ENCODE data around the gene LRRC9. TPM values are rescaled to one million over a fixed set of nuclear protein-coding genes. Genes with fewer than 3 reads are reported as not detected.

Gene LRRC9
- total RNA-seq, 1 experiment from 2014 or later, result not detected

- BruUV-seq (replicated peaks), result no TSS peak
- Histone ChIP-seq H3K27me3 (ENCODE audit: insufficient read depth, low read depth) (no peaks in the 10 kb centered on the region), H3K4me3 (no peak overlapping the region), H3K9me2 (ENCODE audit: insufficient read depth) (no peaks in the 10 kb centered on the region), H3K9me3 (ENCODE audit: insufficient read depth, low read depth) (no peaks in the 10 kb centered on the region), H2AFZ (no peak overlapping the region), H3K36me3 (ENCODE audit: low read depth) (no peaks in the 10 kb centered on the region), H3F3A (ENCODE audit: insufficient read depth, low read depth) (no peaks in the 10 kb centered on the region), H3K27ac (no peak overlapping the region), H3K4me1 (replicated peaks; ENCODE audit: insufficient read depth) (no peaks in the 10 kb centered on the region), H4K20me1 (ENCODE audit: insufficient read depth) (no peaks in the 10 kb centered on the region), H3K79me2 (ENCODE audit: low read depth) (peaks cover 67% of the 10 kb centered on the region), H3K4me2 (no peak overlapping the region)
- ChIA-PET CTCF (no interaction called here), POLR2A (ENCODE audit: unreplicated experiment) (no interaction called here)
- DNase-seq, result no peak
- intact Hi-C loops (cut with micrococcal nuclease; ENCODE audit: unreplicated experiment), result no loop called here
- TF ChIP-seq, protein P1, sequence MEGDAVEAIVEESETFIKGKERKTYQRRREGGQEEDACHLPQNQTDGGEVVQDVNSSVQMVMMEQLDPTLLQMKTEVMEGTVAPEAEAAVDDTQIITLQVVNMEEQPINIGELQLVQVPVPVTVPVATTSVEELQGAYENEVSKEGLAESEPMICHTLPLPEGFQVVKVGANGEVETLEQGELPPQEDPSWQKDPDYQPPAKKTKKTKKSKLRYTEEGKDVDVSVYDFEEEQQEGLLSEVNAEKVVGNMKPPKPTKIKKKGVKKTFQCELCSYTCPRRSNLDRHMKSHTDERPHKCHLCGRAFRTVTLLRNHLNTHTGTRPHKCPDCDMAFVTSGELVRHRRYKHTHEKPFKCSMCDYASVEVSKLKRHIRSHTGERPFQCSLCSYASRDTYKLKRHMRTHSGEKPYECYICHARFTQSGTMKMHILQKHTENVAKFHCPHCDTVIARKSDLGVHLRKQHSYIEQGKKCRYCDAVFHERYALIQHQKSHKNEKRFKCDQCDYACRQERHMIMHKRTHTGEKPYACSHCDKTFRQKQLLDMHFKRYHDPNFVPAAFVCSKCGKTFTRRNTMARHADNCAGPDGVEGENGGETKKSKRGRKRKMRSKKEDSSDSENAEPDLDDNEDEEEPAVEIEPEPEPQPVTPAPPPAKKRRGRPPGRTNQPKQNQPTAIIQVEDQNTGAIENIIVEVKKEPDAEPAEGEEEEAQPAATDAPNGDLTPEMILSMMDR (conservative IDR thresholded peaks at IDR 0.05), result no peak
- no peak for TF ChIP-seq EZH2 (IDR thresholded peaks at IDR 0.05; ENCODE audit: low read depth)
Observed at GRCh38 chr14:60101786-60102185, 181.8 kb downstream of the LRRC9 start.

DNA sequence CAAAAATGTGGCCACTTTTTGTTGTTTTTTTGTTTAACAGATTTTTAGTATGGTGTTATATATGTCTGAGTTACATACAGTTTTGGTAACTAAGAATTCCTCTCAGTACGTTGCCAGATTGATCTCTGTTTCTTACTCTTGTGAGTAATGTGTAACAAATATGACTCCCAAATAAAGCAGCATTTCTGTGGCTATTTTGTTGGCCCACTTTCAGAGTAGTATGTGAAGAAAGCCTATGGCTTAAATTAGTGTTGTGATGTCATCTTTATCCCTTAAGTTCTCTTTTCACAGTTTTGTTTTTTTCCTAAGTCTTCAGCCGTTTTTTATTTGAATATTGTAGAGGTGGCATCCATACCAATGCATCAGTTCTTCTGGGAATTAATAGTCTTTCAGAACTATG, 182.4 kb downstream of the LRRC9 start:
- intact Hi-C loops (cut with micrococcal nuclease; ENCODE audit: unreplicated experiment), result no loop called here

GRCh38 chr14:60106339-60106738, 186.4 kb downstream of the LRRC9 start:
- POLR2A ChIA-PET (ENCODE audit: unreplicated experiment), result no interaction called here
- Histone ChIP-seq H3F3A (ENCODE audit: insufficient read depth, low read depth) (no peaks in the 10 kb centered on the region), H3K27me3 (ENCODE audit: insufficient read depth, low read depth) (no peaks in the 10 kb centered on the region), H3K36me3 (ENCODE audit: low read depth) (peaks cover 9% of the 10 kb centered on the region), H2AFZ (no peak overlapping the region), H3K27ac (no peak overlapping the region), H3K9me2 (ENCODE audit: insufficient read depth) (no peaks in the 10 kb centered on the region), H3K79me2 (ENCODE audit: low read depth) (peaks cover 32% of the 10 kb centered on the region), H4K20me1 (ENCODE audit: insufficient read depth) (no peaks in the 10 kb centered on the region), H3K4me1 (replicated peaks; ENCODE audit: insufficient read depth) (no peaks in the 10 kb centered on the region), H3K4me2 (no peak overlapping the region), H3K4me3 (no peak overlapping the region), H3K9me3 (ENCODE audit: insufficient read depth, low read depth) (no peaks in the 10 kb centered on the region)
- TF ChIP-seq EZH2 (IDR thresholded peaks at IDR 0.05; ENCODE audit: low read depth), result no peak
- TF ChIP-seq, protein P1 (conservative IDR thresholded peaks at IDR 0.05), result no peak
- DNase-seq, result no peak
- CTCF ChIA-PET, result no interaction called here
- intact Hi-C loops (cut with micrococcal nuclease; ENCODE audit: unreplicated experiment), result no loop called here
- no TSS peak for BruUV-seq (replicated peaks)

More for the DNA sequence above, 182.4 kb downstream of the LRRC9 start:
- CTCF ChIA-PET, result no interaction called here
- no peak overlapping the region for H3K4me2 ChIP-seq
- no peaks in the 10 kb centered on the region for H4K20me1 ChIP-seq (ENCODE audit: insufficient read depth)
- no peak for DNase-seq
- no peaks in the 10 kb centered on the region for H3F3A ChIP-seq (ENCODE audit: insufficient read depth, low read depth)
- POLR2A ChIA-PET (ENCODE audit: unreplicated experiment), result no interaction called here
- no TSS peak for BruUV-seq (replicated peaks)
- no peak overlapping the region for H3K27ac ChIP-seq
- H3K79me2 ChIP-seq (ENCODE audit: low read depth), result peaks cover 61% of the 10 kb centered on the region
- H3K9me2 ChIP-seq (ENCODE audit: insufficient read depth), result no peaks in the 10 kb centered on the region
- no peaks in the 10 kb centered on the region for H3K9me3 ChIP-seq (ENCODE audit: insufficient read depth, low read depth)
- no peak overlapping the region for H2AFZ ChIP-seq
- H3K27me3 ChIP-seq (ENCODE audit: insufficient read depth, low read depth), result no peaks in the 10 kb centered on the region
- H3K36me3 ChIP-seq (ENCODE audit: low read depth), result peaks cover 1% of the 10 kb centered on the region; the same call in 1 of the 2 replicates
- H3K4me3 ChIP-seq, result no peak overlapping the region
- TF ChIP-seq, protein P1 (conservative IDR thresholded peaks at IDR 0.05), result no peak
- no peaks in the 10 kb centered on the region for H3K4me1 ChIP-seq (replicated peaks; ENCODE audit: insufficient read depth)

Data from PC-9 (cell line).